HUDEP-2 (cell line): ENCODE results near the gene CFAP92.

ENCODE experiments used
- DNase-seq, 76 experiments: peaks; one replicate each; lab custom pipeline; 2025; ENCODE audit not compliant: unreplicated experiment in 76 of 76; lab: John Stamatoyannopoulos, UW

Gene CFAP92

GRCh38 chr3:128873244-128874022 is 120.4 kb downstream of the CFAP92 start:
- no peak for DNase-seq

- DNase-seq: no peak
Observed at GRCh38 chr3:128872744-128873143, 121.1 kb downstream of the CFAP92 start.

DNA sequence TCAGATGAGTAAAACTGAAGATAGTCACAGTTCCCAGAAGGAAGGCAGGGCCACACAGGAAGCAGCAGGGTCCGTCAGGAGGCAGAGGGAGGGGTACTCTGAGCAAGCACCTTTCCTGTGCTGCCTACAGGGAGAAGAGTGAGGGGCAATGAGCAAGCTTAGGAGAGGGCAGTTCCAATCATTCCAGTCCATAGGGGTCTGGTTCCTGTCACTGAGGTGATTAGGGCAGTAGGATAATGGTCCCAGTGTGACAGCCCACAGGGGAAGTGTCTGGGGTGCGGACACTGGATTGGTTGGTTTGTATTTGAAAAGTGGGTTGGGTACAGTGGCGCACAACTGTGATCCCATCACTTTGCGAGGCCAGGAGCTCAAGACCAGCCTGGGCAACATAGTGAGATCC is 121.6 kb downstream of the CFAP92 start:
- DNase-seq: no peak

DNA sequence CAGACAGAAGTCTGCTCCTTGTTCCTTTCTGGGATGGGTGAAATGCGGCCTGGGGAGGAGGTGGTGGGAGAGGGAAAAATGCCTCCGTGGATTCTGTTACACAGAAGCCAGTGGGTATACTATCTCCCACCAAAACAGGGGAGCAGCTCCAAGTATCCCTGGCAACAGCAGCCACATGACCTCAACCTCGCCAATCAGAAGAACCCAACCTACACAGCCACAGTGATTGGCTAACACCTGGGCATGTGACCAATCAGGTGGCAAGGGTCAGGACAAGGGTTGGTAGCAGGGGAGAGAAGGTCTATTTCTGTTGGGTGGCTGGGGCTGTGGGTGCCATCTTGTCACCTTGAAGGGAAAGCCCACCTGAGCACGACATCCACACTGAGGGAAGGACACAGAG is 123.5 kb downstream of the CFAP92 start:
- peak in 1 of 76 experiments; percentile 15 for DNase-seq

DNA sequence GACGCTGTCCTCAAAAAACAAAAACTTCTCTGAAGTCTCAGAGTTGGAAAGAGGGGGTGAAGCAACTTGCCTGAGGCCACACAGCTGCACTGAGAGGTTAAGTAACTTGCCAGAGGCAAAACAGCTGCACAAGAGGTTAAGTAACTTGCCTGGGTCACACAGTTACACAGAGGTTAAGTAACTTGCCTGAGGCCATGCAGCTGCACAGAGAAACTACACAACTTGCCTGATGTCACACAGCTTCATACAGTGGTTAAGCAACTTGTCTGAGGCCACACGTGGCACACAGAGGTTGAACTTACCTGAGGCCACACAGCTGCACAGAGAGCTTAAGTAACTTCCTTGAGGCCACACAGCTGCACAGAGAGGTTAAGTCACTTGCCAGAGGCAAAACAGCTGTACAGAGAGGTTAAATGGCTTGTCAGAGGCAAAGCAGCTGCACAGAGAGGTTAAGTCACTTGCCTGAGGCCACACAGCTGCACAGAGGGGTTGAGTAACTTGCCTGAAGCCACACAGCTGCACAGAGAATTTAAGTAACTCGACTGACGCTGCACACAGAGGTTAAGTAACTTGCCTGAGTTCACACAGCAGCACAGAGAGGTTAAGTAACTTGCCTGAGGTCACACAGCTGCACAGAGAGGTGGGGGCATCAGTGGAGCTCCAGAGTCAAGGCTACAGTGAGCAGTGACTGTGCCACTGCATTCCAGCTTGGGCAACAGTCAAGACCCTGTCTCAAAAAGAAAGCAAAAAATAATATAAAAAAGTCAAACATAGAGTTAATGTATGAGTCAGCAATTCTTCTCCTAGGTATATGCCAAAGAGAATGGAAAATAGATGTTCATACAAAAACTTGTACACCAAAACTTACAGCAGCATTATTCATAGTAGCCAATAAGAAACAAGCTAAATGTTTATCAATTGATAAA is 126.4 kb downstream of the CFAP92 start:
- DNase-seq: no peak

GRCh38 chr3:128864849-128865804 is 128.7 kb downstream of the CFAP92 start:
- DNase-seq: peak in 73 of 76 experiments; percentile 13 to 92 (median 72)

- no peak for DNase-seq
Observed at GRCh38 chr3:128864351-128864811, 129.5 kb downstream of the CFAP92 start.

DNA sequence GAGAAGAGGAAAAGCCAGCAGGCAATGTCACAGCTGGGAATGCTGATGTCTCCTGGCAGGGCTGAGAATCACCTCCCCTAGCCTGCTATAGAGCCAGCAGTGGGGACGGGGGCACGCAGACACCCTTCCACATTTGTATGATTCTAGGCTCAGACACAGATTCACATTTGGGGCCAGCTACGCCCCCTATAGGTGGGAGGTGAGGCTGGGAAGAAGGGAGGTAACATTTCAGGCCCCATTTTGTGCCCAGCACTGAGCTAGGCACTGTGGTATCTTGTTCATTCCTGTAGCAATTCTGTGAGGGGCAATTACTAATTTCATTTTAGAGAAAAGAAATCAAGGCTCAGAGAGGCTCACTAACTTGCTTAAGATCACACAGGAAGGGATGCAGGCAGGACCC is 130.3 kb downstream of the CFAP92 start:
- peak in 2 of 76 experiments; percentile 8 to 16 for DNase-seq

GRCh38 chr3:128861491-128861890 is 132.4 kb downstream of the CFAP92 start:
- no peak for DNase-seq
